OCI-LY7 (cell line): ENCODE data around the gene CAMLG. TPM values are rescaled to one million over a fixed set of nuclear protein-coding genes. Genes with fewer than 3 reads are reported as not detected.

ENCODE experiments used
- BruUV-seq: library from RNA; stranded (reverse); fragments of 400-500 nt; replicated peaks from 2 replicates; lab custom pipeline; 2021; lab: Mats Ljungman, UMichigan
- CTCF ChIA-PET: fragments of 300-600 bp; sonication (Branson Sonifier 250); formaldehyde crosslinking; loops from one replicate; lab custom pipeline; 2022; ENCODE audit warnings: antibody characterized with exemption; ENCODE audit not compliant: unreplicated experiment; lab: Charles Lee
- POLR2A ChIA-PET: fragments of 300-600 bp; sonication (Branson Sonifier 250); formaldehyde crosslinking; loops from one replicate; lab custom pipeline; 2022; ENCODE audit warnings: antibody characterized with exemption; lab: Charles Lee
- DNase-seq: peaks from one replicate; pipeline ENCODE4 v3.0.0-alpha.2; 2015; ENCODE audit warnings: low spot score
- H2AFZ ChIP-seq: fragments of 200-600 bp; sonication (generic), shearing (Covaris generic); 2 replicates; pipeline ENCODE4 v1.6.1; 2014; ENCODE audit warnings: mild to moderate bottlenecking, antibody characterized with exemption, low read length, moderate library complexity
- H3K27ac ChIP-seq: fragments of 200-600 bp; sonication (generic); 2 replicates; pipeline ENCODE4 v1.5.1; 2014; ENCODE audit warnings: mixed run types, low read depth, mild to moderate bottlenecking, moderate library complexity, low read length, inconsistent platforms; ENCODE audit not compliant: poor library complexity, severe bottlenecking
- H3K36me3 ChIP-seq: fragments of 200-600 bp; sonication (generic); 2 replicates; pipeline ENCODE4 v1.6.1; 2014; ENCODE audit warnings: mild to moderate bottlenecking, antibody characterized with exemption, low read length, moderate library complexity, mixed read lengths; ENCODE audit not compliant: insufficient read depth
- H3K4me1 ChIP-seq: fragments of 200-600 bp; sonication (generic); 2 replicates; pipeline ENCODE4 v1.5.1; 2014; ENCODE audit warnings: mild to moderate bottlenecking, low read length; ENCODE audit not compliant: insufficient read depth, poor library complexity, severe bottlenecking
- H3K4me2 ChIP-seq: fragments of 200-600 bp; sonication (generic); 2 replicates; pipeline ENCODE4 v1.6.1; 2014; ENCODE audit warnings: mild to moderate bottlenecking, low read length
- H3K4me3 ChIP-seq: fragments of 200-600 bp; sonication (generic); 2 replicates; pipeline ENCODE4 v1.5.1; 2014; ENCODE audit warnings: mild to moderate bottlenecking, low read depth, low read length; ENCODE audit not compliant: poor library complexity, severe bottlenecking
- H3K79me2 ChIP-seq: fragments of 200-600 bp; sonication (generic); 2 replicates; pipeline ENCODE4 v1.6.1; 2016; ENCODE audit warnings: low read depth, mild to moderate bottlenecking, low read length, moderate library complexity, mixed read lengths; ENCODE audit not compliant: insufficient read depth
- H3K9me2 ChIP-seq: fragments of 200-600 bp; sonication (generic); 2 replicates; pipeline ENCODE4 v1.6.1; 2016; ENCODE audit warnings: mild to moderate bottlenecking, low read length, mixed read lengths; ENCODE audit not compliant: insufficient read depth
- H3K9me3 ChIP-seq: fragments of 200-600 bp; sonication (generic); 2 replicates; pipeline ENCODE4 v1.6.1; 2014; ENCODE audit warnings: mild to moderate bottlenecking, mixed run types, low read length, mixed read lengths
- H4K20me1 ChIP-seq: fragments of 200-600 bp; sonication (generic); 2 replicates; pipeline ENCODE4 v1.6.1; 2014; ENCODE audit warnings: mild to moderate bottlenecking, antibody characterized with exemption, low read length, moderate library complexity, mixed read lengths; ENCODE audit not compliant: insufficient read depth
- CTCF ChIP-seq: fragments of 200-600 bp; sonication (generic); conservative IDR thresholded peaks from 2 replicates; pipeline ENCODE4 v1.5.1; 2014; ENCODE audit warnings: mild to moderate bottlenecking, antibody characterized with exemption, low read length, moderate library complexity, mixed read lengths
- EZH2phosphoT487 ChIP-seq: fragments of 200-600 bp; sonication (generic); IDR thresholded peaks from 2 replicates; pipeline ENCODE4 v1.6.1; 2018; ENCODE audit warnings: low read depth, borderline replicate concordance, mild to moderate bottlenecking, mixed run types, antibody characterized with exemption, low read length, moderate library complexity, mixed read lengths
- intact Hi-C: fragments of 100-400 bp; cut with micrococcal nuclease; formaldehyde crosslinking; loops from one replicate; pipeline ENCODE4 v1.10.0; 2022; ENCODE audit not compliant: unreplicated experiment
- total RNA-seq, 2 experiments: library from RNA; depleted of rRNA in 1 of 2; stranded (reverse); fragments of >200 nt in 1 of 2; shearing (Covaris generic) in 1 of 2; gene quantifications; 2 replicates each; pipeline ENCODE4 v1.2.3, GENCODE V29; 2014 to 2022

The CAMLG gene
- total RNA-seq, 2 experiments from 2014 or later: 28.5 to 36.6 TPM

- Histone ChIP-seq H3K4me1 (no peaks in the 10 kb centered on the region), H3K79me2 (peaks cover 3% of the 10 kb centered on the region; the same call in 1 of the 2 replicates), H2AFZ (no peak overlapping the region), H3K4me3 (no peak overlapping the region), H3K9me2 (no peaks in the 10 kb centered on the region), H3K36me3 (peaks cover 92% of the 10 kb centered on the region), H3K27ac (no peak overlapping the region), H3K9me3 (no peaks in the 10 kb centered on the region), H4K20me1 (no peaks in the 10 kb centered on the region), H3K4me2 (no peak overlapping the region)
- intact Hi-C loops: no loop called here
- no peak for DNase-seq
- POLR2A ChIA-PET: interaction anchor here (0.6 to 0.7 kb wide), 2 partner anchors 37 to 46 kb away, joined by 3 read pairs; no protein-coding TSS in a partner anchor
- TF ChIP-seq CTCF: no peak
- CTCF ChIA-PET: no interaction called here
- BruUV-seq: no TSS peak
Measured at GRCh38 chr5:134793111-134793510, 54.8 kb downstream of the CAMLG start.

GRCh38 chr5:134794082-134794481, 55.7 kb downstream of the CAMLG start:
- Histone ChIP-seq H3K79me2 (no peaks in the 10 kb centered on the region; the same call in 1 of the 2 replicates), H3K4me1 (no peaks in the 10 kb centered on the region), H3K36me3 (peaks cover 92% of the 10 kb centered on the region), H3K9me3 (no peaks in the 10 kb centered on the region), H3K9me2 (no peaks in the 10 kb centered on the region), H2AFZ (no peak overlapping the region), H4K20me1 (no peaks in the 10 kb centered on the region), H3K27ac (no peak overlapping the region), H3K4me2 (no peak overlapping the region), H3K4me3 (no peak overlapping the region)
- BruUV-seq: no TSS peak
- TF ChIP-seq CTCF (no peak), EZH2phosphoT487 (no peak)
- DNase-seq: no peak
- intact Hi-C loops: no loop called here
- POLR2A ChIA-PET: no interaction called here
- CTCF ChIA-PET: no interaction called here

GRCh38 chr5:134794819-134795218, 56.5 kb downstream of the CAMLG start:
- Histone ChIP-seq H4K20me1 (no peaks in the 10 kb centered on the region), H3K9me3 (no peaks in the 10 kb centered on the region), H3K27ac (no peak overlapping the region), H3K9me2 (no peaks in the 10 kb centered on the region), H2AFZ (no peak overlapping the region), H3K4me2 (no peak overlapping the region), H3K36me3 (peaks cover 92% of the 10 kb centered on the region), H3K79me2 (no peaks in the 10 kb centered on the region), H3K4me1 (no peaks in the 10 kb centered on the region), H3K4me3 (no peak overlapping the region)
- TF ChIP-seq EZH2phosphoT487 (no peak), CTCF (no peak)
- ChIA-PET CTCF (no interaction called here), POLR2A (interaction anchor here (0.5 to 0.7 kb wide), 4 partner anchors 10 to 626 kb away, joined by 3 to 4 read pairs (median 4); no protein-coding TSS in a partner anchor)
- DNase-seq: no peak
- BruUV-seq: no TSS peak
- intact Hi-C loops: no loop called here
